GM18520 (cell line): Measurements from ENCODE around the gene FFAR1.

Source experiments
- ATAC-seq: cut with Tn5 transposase; IDR thresholded peaks from one replicate; pipeline ENCODE4 v1.9.1; 2021; ENCODE audit not compliant: unreplicated experiment

The FFAR1 gene

GRCh38 chr19:35314858-35315470 lies 32.7 kb upstream of the FFAR1 start:
- ATAC-seq: no peak

GRCh38 chr19:35315883-35316282 lies 31.8 kb upstream of the FFAR1 start:
- no peak for ATAC-seq

- ATAC-seq: no peak
Measured at GRCh38 chr19:35316560-35316959, 31.1 kb upstream of the FFAR1 start.

GRCh38 chr19:35317464-35318043 lies 30.1 kb upstream of the FFAR1 start:
- ATAC-seq: no peak

GRCh38 chr19:35318679-35319448 lies 28.8 kb upstream of the FFAR1 start:
- no peak for ATAC-seq

- ATAC-seq: no peak
Measured at GRCh38 chr19:35320065-35320713, 27.5 kb upstream of the FFAR1 start.

GRCh38 chr19:35321291-35321690 lies 26.4 kb upstream of the FFAR1 start:
- no peak for ATAC-seq

- no peak for ATAC-seq
Measured at GRCh38 chr19:35322014-35322413, 25.7 kb upstream of the FFAR1 start.

- ATAC-seq: no peak
Measured at GRCh38 chr19:35327642-35328041, 20.1 kb upstream of the FFAR1 start.

GRCh38 chr19:35328851-35329285 lies 18.8 kb upstream of the FFAR1 start, which contains the start of gene CD22:
CD22 (plus strand) TSS chr19:35329187; CDS start chr19:35332041, 2,854 bp downstream.
- ATAC-seq: no peak

GRCh38 chr19:35329323-35329722 lies 18.4 kb upstream of the FFAR1 start:
- no peak for ATAC-seq

GRCh38 chr19:35330475-35330874 lies 17.2 kb upstream of the FFAR1 start:
- ATAC-seq: peak; percentile 27

- ATAC-seq: no peak
Measured at GRCh38 chr19:35331551-35332214, 16.0 kb upstream of the FFAR1 start.

GRCh38 chr19:35332817-35333216 lies 14.9 kb upstream of the FFAR1 start:
- ATAC-seq: no peak

- no peak for ATAC-seq
Measured at GRCh38 chr19:35334144-35334753, 13.5 kb upstream of the FFAR1 start.

- no peak for ATAC-seq
Measured at GRCh38 chr19:35336166-35336955, 11.3 kb upstream of the FFAR1 start.

GRCh38 chr19:35337097-35337983 lies 10.4 kb upstream of the FFAR1 start:
- no peak for ATAC-seq

- ATAC-seq: no peak
Measured at GRCh38 chr19:35337984-35338296, 9.8 kb upstream of the FFAR1 start.

GRCh38 chr19:35340431-35340830 lies 7.3 kb upstream of the FFAR1 start:
- ATAC-seq: no peak
